Heart right ventricle (tissue), 16 donors: ENCODE data around the gene COL13A1. TPM values are rescaled to one million over a fixed set of nuclear protein-coding genes. Genes with fewer than 3 reads are reported as not detected.

ENCODE experiments used
- ATAC-seq, 8 donors: fragments of 200-7000 bp; cut with Tn5 transposase; one replicate each; pipeline ENCODE4 v1.9.1; 2020; ENCODE audit warnings: mild to moderate bottlenecking in 8 of 8, moderate library complexity in 8 of 8, moderate number of reproducible peaks in 1 of 8
- DNase-seq, 2 donors: peaks; one replicate each; pipeline ENCODE4 v3.0.0-alpha.2; 2020
- H3K27ac ChIP-seq, 10 donors: fragments of 200-600 bp; sonication (generic) in 2 of 10; one replicate each; pipeline versions ENCODE4 v1.5.0 to v1.8.0; 2020 to 2022; ENCODE audit warnings: mild to moderate bottlenecking in 3 of 10
- H3K27me3 ChIP-seq, 7 donors: fragments of 200-600 bp; one replicate each; pipeline ENCODE4 v1.8.0; 2021 to 2022; ENCODE audit warnings: mild to moderate bottlenecking in 2 of 7
- H3K36me3 ChIP-seq, 9 donors: fragments of 200-600 bp; sonication (generic) in 1 of 9; one replicate each; pipeline versions ENCODE4 v1.5.0 to v1.8.0; 2020 to 2022; ENCODE audit warnings: mild to moderate bottlenecking in 2 of 9
- H3K4me1 ChIP-seq, 9 donors: fragments of 200-600 bp; sonication (generic) in 1 of 9; one replicate each; pipeline versions ENCODE4 v1.5.0 to v1.8.0; 2020 to 2022; ENCODE audit warnings: mild to moderate bottlenecking in 4 of 9
- H3K4me3 ChIP-seq, 10 donors: fragments of 200-600 bp; sonication (generic) in 2 of 10; one replicate each; pipeline versions ENCODE4 v1.5.0 to v1.8.0; 2020 to 2022; ENCODE audit warnings: mild to moderate bottlenecking in 7 of 10, moderate library complexity in 2 of 10
- H3K9me3 ChIP-seq, 11 donors: fragments of 200-600 bp in 10 of 11; sonication (generic) in 2 of 11; one replicate each; pipeline versions ENCODE4 v1.5.0 to v1.8.0; 2013 to 2022; ENCODE audit warnings: mild to moderate bottlenecking in 2 of 11, control low read depth in 1 of 11, moderate library complexity in 1 of 11
- WGBS, 2 donors: extraction: QIAGEN DNeasy Blood & Tissue Kit; methylation state at CpG; one replicate each; pipeline ENCODE4 v1.1.7; 2013; ENCODE audit warnings: inconsistent platforms in 1 of 2; 5-methylcytosine and 5-hydroxymethylcytosine counted together
- intact Hi-C, 10 donors: fragments of 100-400 bp; cut with DNase I; formaldehyde crosslinking; loops; one replicate each; pipeline versions ENCODE4 v1.11.1 to v1.14.2; 2022
- polyA plus RNA-seq, 2 donors: library from polyadenylated mRNA; stranded (reverse); fragments of 200-250 nt; gene quantifications; one replicate each; pipeline ENCODE4 v1.2.3, GENCODE V29; 2013
- total RNA-seq, 10 donors: library from RNA; stranded (reverse); fragmentation: NEBNext Ultra II Directional in 3 of 10; extraction: Animal tissue kit (Norgen Biotek cat#: 25700) in 3 of 10; gene quantifications; one replicate each; pipeline versions ENCODE4 v1.2.1 to v1.2.4, GENCODE V29; 2021 to 2023
- TF ChIP-seq, protein P1 (sequence below), 9 donors: fragments of 200-600 bp; sonication (generic) in 2 of 9; IDR thresholded peaks; one replicate each; pipeline versions ENCODE4 v1.5.0 to v1.8.0; 2021 to 2022; ENCODE audit warnings: antibody characterized with exemption in 9 of 9, mild to moderate bottlenecking in 5 of 9, moderate library complexity in 1 of 9
- donor health status: Arrhythmogenic right ventricular cardiomyopathy.
- donor health status: ischemic (EF 13 %, LVEDD 7.1; RV severe dilation, severe dysfunction).
- donor health status: healthy with polysubstance abuse.
- donor health status: DM: no; HTN: yes; CAD: no.
- donor health status: DM: no; HTN: no; CAD: no.
- donor health status: ischemic (EF 25% LVEDD 6.9; RV normal size, moderate dysfunction).
- donor health status: ischemic (EF 25% LVEDD 5.7; RV mildly dilated, moderate dysfunction).
- donor health status: healthy.
- donor health status: DM: yes; HTN: yes; CAD: no.
- donor health status: Ischemic cardiomyopathy.
- donor health status: ischemic (EF 35%, LVEDD 5.7; RV mildly dilated, moderate dysfunction).
- donor health status: nonischemic (EF 11% LVEDD 7.7; RV severe dilation, severe dysfunction).
- donor health status: DM: yes; HTN: yes; CAD: no.
- donor health status: PGD.
- donor health status: ischemic (EF 29% LVEDD 5.4; RV normal size, mild dysfunction).
- donor health status: nonischemic (EF 23%, LVEDD 6.1; RV moderate dilation, normal function).

Gene COL13A1
- total and polyA plus RNA-seq, 12 donors = 0.70 to 6.8 (median 2.7) TPM

DNA sequence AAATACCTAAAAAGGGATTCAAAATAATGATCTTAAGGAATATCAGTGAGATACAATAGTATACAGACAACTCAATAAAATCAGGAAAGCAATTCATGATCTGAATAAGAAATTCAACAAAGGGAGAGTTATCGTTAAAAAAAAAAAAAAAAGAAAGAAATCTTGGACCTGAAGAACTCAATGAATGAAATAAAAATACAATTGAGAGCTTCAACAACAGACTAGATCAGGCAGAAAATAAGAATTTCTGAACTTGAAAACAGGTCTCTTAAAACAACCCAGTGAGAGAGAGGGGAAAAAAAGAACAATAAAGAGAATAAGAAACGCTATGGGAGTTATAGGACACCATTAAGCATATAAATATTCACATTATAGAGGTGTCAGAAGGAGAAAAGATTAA, 179.0 kb downstream of the COL13A1 start:
- intact Hi-C loops = no loop called here
- H3K27ac ChIP-seq = no peak overlapping the region
- DNase-seq = no peak
- H3K4me3 ChIP-seq = no peak overlapping the region
- peaks cover 0 to 51% (median 29%) of the 10 kb centered on the region in 7 donors for H3K27me3 ChIP-seq
- no peaks in the 10 kb centered on the region for H3K36me3 ChIP-seq
- no peaks in the 10 kb centered on the region for H3K4me1 ChIP-seq
- peaks cover 0 to 48% (median 15%) of the 10 kb centered on the region in 11 donors for H3K9me3 ChIP-seq
- 86 to 93% methylated on average over 2 of the region's 2 CpGs for WGBS, 2 donors
- no peak for ATAC-seq
- TF ChIP-seq, protein P1, sequence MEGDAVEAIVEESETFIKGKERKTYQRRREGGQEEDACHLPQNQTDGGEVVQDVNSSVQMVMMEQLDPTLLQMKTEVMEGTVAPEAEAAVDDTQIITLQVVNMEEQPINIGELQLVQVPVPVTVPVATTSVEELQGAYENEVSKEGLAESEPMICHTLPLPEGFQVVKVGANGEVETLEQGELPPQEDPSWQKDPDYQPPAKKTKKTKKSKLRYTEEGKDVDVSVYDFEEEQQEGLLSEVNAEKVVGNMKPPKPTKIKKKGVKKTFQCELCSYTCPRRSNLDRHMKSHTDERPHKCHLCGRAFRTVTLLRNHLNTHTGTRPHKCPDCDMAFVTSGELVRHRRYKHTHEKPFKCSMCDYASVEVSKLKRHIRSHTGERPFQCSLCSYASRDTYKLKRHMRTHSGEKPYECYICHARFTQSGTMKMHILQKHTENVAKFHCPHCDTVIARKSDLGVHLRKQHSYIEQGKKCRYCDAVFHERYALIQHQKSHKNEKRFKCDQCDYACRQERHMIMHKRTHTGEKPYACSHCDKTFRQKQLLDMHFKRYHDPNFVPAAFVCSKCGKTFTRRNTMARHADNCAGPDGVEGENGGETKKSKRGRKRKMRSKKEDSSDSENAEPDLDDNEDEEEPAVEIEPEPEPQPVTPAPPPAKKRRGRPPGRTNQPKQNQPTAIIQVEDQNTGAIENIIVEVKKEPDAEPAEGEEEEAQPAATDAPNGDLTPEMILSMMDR (IDR thresholded peaks at IDR 0.05) = no peak

DNA sequence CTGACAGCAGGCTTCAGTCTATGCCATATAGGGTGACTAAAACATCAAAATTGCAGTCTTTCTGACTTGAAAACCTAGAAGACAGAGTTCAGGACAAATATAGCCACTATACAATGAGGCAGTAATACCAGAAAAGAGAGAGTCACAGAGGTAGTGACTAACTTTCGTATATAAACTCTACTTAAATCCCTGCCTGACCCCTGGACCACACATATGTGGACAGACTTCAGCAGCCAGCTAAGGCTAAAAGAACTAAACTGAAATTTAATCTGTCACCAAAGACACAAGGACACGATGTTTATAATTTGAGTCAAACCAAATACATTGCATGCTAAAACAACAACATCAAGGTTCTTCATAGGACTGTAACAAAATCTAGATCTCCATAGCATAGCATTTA, 186.4 kb downstream of the COL13A1 start:
- DNase-seq (no peak), ATAC-seq (no peak)
- WGBS, 2 donors = 66 to 71% methylated on average over 2 of the region's 2 CpGs
- Histone ChIP-seq H3K27ac (no peak overlapping the region), H3K4me3 (no peak overlapping the region), H3K4me1 (no peaks in the 10 kb centered on the region), H3K9me3 (no peaks in the 10 kb centered on the region), H3K36me3 (no peaks in the 10 kb centered on the region), H3K27me3 (peaks cover 0 to 29% (median 15%) of the 10 kb centered on the region in 7 donors)
- TF ChIP-seq, protein P1 (IDR thresholded peaks at IDR 0.05) = no peak
- intact Hi-C loops = no loop called here

DNA sequence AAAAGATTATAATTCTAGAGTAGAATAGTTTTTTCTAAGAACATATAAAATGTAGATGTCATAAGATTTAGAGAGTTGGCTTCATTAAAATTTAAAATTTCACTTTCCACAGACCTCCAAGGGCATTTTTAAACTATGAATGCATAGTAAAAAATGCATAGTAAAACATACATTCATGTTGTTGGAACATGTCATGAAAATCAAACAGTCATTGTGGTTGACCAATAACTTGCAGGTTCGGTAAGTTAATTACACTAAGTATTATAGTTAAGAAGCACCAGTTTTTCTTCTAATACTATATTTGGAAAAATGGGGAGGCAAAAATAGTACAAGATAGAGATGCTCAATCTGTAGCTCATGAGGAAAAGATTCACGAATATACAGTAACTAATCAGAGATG, 189.4 kb downstream of the COL13A1 start:
- TF ChIP-seq, protein P1 (IDR thresholded peaks at IDR 0.05) = no peak
- Histone ChIP-seq H3K36me3 (no peaks in the 10 kb centered on the region), H3K4me1 (no peaks in the 10 kb centered on the region), H3K4me3 (no peak overlapping the region), H3K27me3 (peaks cover 0 to 23% (median 0%) of the 10 kb centered on the region in 7 donors), H3K27ac (no peak overlapping the region), H3K9me3 (no peaks in the 10 kb centered on the region)
- intact Hi-C loops = no loop called here
- DNase-seq = no peak
- no peak for ATAC-seq
- 80 to 81% methylated on average over 2 of the region's 2 CpGs for WGBS, 2 donors

DNA sequence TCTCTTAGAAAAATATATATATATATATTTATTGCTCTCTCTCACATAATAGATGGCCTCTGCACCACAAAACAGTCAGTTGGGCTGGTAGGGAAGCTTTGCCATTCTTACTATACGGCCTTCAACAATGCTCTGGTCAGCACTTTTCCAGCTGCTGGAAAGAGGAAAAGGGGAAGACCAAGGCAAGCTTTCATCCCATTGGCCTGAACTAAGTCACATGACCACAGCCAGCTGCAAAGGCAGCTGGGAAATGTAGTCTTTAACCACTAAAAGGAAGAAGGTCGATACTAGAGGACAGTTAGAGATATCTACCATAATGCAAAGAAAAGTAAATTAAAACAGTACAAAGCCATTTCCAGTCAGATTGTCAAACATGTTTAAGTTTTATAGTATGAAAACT, 192.6 kb downstream of the COL13A1 start:
- Histone ChIP-seq H3K4me1 (no peaks in the 10 kb centered on the region), H3K4me3 (no peak overlapping the region), H3K36me3 (no peaks in the 10 kb centered on the region), H3K27ac (no peak overlapping the region), H3K27me3 (peaks cover 0 to 3% (median 0%) of the 10 kb centered on the region in 7 donors), H3K9me3 (no peaks in the 10 kb centered on the region)
- peak in 7 of 8 donors; percentile 56 to 85 (median 74) for ATAC-seq
- intact Hi-C loops = no loop called here
- TF ChIP-seq, protein P1 (IDR thresholded peaks at IDR 0.05) = no peak
- DNase-seq = peak in 1 of 2 donors; percentile 29
- WGBS, 2 donors = 48 to 56% methylated on average over 2 of the region's 2 CpGs
